HG02610 (cell line): ENCODE results near the gene IP6K3.

Source experiments
- ATAC-seq: cut with Tn5 transposase; IDR thresholded peaks from one replicate; pipeline ENCODE4 v1.9.1; 2021; ENCODE audit warnings: mild to moderate bottlenecking, moderate library complexity; ENCODE audit not compliant: unreplicated experiment

IP6K3 gene

GRCh38 chr6:33709605-33710295 lies 37.0 kb downstream of the IP6K3 start:
- ATAC-seq, result no peak

DNA sequence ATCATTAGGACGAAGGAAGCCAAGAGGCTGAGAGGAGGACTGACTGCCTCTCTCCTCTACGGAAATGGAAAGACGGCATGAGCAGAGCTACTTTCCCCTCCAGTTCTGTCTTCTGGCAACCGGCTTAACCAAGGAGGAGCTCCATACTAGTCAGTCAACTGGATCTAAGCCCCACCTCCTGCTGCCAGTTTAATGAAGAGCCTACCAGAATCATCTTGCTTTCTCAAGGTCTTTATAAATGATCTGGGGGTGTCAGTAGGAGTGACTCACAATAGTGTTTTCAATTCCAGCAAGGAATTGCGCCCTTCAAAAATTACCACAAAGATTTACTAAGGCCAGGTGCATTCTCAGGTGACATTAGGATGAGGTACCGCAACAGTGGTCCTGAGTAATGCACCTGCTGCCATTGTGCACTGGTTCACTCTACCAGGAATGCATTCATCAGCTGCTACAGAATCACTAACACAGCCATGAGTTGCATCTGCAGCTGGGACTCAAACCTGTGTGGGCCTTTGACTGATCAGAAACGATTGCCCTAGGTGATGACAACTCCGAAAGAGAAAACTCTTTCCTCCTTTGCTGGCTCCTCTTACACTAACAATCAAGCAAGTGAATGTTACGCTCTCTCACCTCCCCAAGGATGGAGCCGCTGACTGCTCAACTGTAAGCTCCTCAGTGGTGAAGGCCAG lies 38.0 kb downstream of the IP6K3 start:
- ATAC-seq, result no peak

DNA sequence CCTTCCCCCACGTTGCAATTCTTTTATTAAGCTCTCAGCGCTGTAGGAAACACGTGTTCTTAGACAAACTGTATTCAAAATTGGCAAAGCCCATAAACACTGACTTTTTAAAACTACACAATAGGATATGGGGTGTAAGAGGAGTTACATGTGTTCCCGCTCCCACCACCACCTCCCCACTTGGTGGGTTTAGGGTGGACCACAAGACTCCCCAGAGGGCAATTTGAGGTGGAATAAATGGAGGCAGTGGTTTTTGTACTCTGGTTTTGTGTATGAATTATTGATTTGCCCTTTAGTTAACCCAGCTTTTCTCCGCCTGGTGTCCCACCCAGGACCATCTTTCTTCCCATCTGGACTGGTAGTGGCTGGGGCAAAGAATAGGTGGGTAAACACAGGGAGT lies 38.9 kb downstream of the IP6K3 start:
- ATAC-seq, result no peak

DNA sequence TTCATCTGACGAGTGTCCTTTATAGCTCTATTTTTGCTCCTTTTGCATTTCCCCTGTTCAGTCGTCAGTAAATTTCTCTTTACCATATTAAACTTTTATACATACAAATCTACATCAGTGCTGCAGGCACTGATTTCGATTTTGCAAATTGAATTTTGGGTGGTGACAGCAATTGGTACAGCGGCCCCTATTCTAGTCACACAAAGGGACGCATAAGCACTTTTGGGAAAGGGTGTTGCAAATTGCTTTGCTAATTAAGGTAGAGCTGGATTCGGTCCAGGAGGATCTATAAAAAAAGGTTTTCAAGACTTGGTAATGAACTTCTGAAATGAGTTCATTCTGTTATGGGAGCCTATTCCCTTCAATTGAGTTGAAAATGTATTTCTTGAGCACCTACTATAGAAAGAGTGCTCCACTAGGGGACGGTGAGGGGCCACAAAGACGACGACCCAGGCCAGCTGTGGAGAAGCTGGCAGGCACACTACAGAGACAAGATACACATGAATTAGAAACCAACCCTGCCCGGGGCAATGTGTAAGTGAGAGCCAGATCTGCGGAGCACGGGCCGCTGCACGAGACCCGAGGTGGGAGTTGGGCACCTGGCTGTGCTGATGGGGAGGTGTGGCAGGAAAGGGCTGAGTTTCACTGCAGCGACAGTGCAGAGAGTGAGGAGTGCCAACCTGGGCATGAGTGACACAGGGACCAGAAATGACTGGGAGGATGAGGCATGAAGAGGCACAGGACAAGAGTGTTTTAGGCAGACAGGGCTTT lies 40.6 kb downstream of the IP6K3 start:
- ATAC-seq, result no peak

- no peak for ATAC-seq
Measured at GRCh38 chr6:33705268-33705885, 41.3 kb downstream of the IP6K3 start.

GRCh38 chr6:33704215-33705066 lies 42.3 kb downstream of the IP6K3 start:
- no peak for ATAC-seq

DNA sequence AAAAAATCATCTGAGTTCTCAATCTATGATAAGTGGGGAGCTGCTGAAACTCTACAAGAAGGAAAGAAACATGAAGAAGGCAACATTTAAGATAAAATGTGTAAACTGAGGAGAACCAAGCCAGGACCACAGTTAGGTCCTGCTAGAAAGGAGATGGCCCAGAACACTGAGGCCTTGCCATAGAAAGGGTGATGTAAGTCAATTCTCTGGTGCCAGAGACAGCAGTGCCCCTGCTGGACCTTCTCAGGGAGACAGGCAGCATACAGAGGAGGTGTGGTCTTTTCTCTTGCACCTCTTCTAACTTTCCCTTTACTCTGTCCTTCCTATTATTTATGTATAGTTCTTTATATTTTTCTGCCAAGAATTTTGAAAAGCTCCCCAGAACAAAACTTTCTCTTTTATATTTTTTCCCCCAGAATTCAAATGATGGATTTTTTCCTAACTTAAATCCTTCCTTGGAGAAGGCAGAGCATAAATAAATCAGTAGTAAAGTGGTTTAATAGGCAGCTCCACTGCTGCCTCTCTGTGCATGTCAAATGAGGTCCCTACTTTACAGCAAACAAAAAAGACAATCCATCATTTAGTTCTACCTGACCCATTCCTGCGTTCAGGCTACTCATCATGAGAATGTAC lies 44.2 kb downstream of the IP6K3 start:
- no peak for ATAC-seq

DNA sequence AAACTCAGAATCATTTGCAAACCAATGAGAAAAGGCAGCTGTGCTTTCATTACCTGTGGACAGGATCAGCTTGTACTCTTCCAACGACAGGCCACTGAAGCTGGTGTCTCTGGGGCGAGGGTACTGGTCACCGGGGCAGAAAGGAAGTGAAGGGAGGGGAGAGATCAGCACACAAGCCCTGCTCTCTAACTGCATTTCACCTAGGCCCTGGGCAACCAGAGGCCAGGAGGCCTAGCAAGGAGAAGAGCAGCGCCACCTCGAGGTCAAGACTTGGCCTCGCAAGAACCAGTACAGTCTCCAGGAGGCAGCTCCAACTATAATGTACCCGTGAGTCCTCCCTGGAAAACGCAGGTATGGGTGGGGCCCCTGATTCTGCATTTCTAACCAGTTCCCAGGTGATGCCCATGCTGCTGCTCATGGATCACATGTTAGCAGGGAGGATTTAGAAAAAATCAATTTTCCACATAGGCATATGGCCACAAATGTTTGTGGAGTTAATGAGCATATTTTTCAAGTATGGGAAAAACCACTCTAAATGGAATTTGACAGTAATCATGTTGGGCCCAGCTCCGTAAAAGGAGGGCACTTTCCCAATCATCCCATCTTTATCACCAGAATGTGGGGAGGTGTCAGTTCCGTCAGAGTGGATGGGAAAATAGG lies 46.2 kb downstream of the IP6K3 start:
- ATAC-seq, result peak; percentile 59

DNA sequence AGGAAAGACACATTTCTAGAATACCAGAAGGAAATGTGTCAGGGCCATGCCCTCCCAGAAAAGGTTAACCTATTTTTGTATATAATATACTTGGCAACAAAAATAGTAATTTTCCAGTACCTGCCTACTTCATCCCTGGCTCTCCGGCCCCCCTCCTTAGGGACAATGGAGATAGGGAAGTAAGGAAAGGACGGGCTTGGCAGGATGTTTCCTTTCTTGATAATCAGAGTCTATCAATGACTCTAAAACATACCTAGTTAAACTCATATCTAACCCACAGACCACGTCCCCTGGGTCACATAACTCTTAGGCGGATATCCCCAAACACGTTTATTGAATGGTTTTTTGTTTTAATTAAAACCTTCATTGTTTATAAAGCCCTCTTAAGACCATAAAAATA lies 47.0 kb downstream of the IP6K3 start:
- no peak for ATAC-seq

- ATAC-seq, result no peak
Measured at GRCh38 chr6:33699131-33699530, 47.6 kb downstream of the IP6K3 start.

GRCh38 chr6:33698494-33698893 lies 48.2 kb downstream of the IP6K3 start:
- ATAC-seq, result no peak

- no peak for ATAC-seq
Measured at GRCh38 chr6:33697845-33698244, 48.9 kb downstream of the IP6K3 start.

GRCh38 chr6:33696548-33697518 lies 49.9 kb downstream of the IP6K3 start:
- no peak for ATAC-seq

GRCh38 chr6:33696076-33696475 lies 50.6 kb downstream of the IP6K3 start:
- ATAC-seq, result no peak

- no peak for ATAC-seq
Measured at GRCh38 chr6:33695451-33695887, 51.2 kb downstream of the IP6K3 start.

- ATAC-seq, result no peak
Measured at GRCh38 chr6:33694977-33695376, 51.7 kb downstream of the IP6K3 start.

DNA sequence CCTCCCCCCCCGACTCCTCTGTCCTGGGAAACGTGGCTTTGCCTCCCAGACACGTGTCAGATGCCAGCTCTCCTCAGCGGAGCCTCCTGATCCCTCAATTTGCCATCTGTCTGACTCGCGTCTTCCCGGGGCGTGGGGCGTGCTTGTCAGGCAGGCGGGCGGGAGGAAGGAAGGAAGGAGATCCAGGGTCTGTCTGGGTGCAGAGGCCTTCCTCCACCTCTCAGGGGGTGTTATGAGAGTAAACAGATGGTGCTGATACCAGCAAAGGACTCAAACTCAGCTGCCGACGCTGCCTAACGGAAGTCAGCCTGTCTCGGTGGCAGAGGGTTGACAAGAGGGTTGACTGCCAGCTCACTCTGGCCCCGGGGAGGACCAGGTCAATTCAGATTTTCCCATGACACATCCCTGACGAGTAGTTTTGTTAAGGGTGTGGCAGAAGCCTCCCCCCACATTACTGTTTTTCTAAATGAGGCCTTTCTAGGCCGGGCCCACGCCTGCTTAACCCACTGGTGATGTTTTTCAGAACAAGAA lies 52.2 kb downstream of the IP6K3 start:
- ATAC-seq, result no peak
